Measurements from ENCODE around the gene DCUN1D2.

DNA sequence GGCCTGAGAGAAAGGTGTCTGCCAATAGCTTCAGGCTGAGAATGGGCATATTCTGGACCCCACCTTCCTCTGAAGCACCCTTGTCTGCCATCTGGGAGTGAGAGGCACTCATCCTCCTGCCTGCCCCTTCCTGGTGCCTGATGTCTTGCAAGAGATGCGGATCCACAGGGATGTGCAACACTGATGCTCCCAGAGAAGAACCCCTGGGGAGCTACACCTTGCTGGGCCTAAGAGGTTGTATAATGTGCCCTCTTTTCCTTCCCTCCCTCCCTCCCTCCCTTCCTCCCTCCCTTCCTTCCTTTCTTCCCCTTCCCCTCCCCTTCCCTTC lies 71.8 kb downstream of the DCUN1D2 start:
- TF ChIP-seq CTCF (IDR thresholded peaks at IDR 0.05; ENCODE audit: low read depth, low read length, poor library complexity, severe bottlenecking) = no peak
- TF ChIP-seq EZH2phosphoT487 (IDR thresholded peaks at IDR 0.05; ENCODE audit: borderline replicate concordance, low read length) = no peak
